Ovary (tissue), 9 donors: ENCODE results near the gene DTHD1. TPM values are rescaled to one million over a fixed set of nuclear protein-coding genes. Genes with fewer than 3 reads are reported as not detected.
A peak's percentile ranks its signal among the peaks of the same experiment; 100 is the strongest.

Experiments
- DNase-seq, 5 donors: peaks; one replicate each; pipeline ENCODE4 v3.0.0-alpha.2; 2019 to 2020
- H3K27ac ChIP-seq, 2 donors: fragments of 200-600 bp; one replicate each; pipeline versions ENCODE4 v1.5.1 to v1.8.0; 2019 to 2022
- H3K27me3 ChIP-seq: fragments of 200-600 bp; one replicate; pipeline ENCODE4 v1.8.0; 2022
- H3K36me3 ChIP-seq: fragments of 200-600 bp; sonication (generic); one replicate; pipeline ENCODE4 v1.5.1; 2019
- H3K4me1 ChIP-seq: one replicate; pipeline ENCODE4 v1.8.1; 2013; ENCODE audit warnings: mild to moderate bottlenecking, moderate library complexity; ENCODE audit not compliant: insufficient read depth
- H3K4me3 ChIP-seq: fragments of 200-600 bp; sonication (generic); one replicate; pipeline ENCODE4 v1.5.1; 2017
- H3K9me3 ChIP-seq, 2 donors: fragments of 200-600 bp in 1 of 2; sonication (generic) in 1 of 2; one replicate each; pipeline versions ENCODE4 v1.5.1 to v1.8.1; 2013 to 2019; ENCODE audit warnings: mild to moderate bottlenecking in 1 of 2, moderate library complexity in 1 of 2
- CTCF ChIP-seq, 3 donors: fragments of 450-650 bp in 2 of 3; fragments of 200-600 bp in 1 of 3; IDR thresholded peaks; one replicate each; pipeline versions ENCODE4 v1.5.1 to v1.8.0; 2016 to 2022; ENCODE audit warnings: antibody characterized with exemption in 3 of 3, mild to moderate bottlenecking in 1 of 3
- EP300 ChIP-seq: sonication (generic); formaldehyde crosslinking; IDR thresholded peaks from one replicate; pipeline ENCODE4 v1.6.1; 2017; ENCODE audit warnings: antibody characterized with exemption
- POLR2A ChIP-seq: fragments of 450-650 bp; IDR thresholded peaks from one replicate; pipeline ENCODE4 v1.6.1; 2017; ENCODE audit warnings: antibody characterized with exemption, mild to moderate bottlenecking, moderate library complexity
- WGBS, 3 donors: extraction: QIAGEN DNeasy Blood & Tissue Kit in 1 of 3; methylation state at CpG; one replicate each; pipeline versions ENCODE4 v1.1.5 to v1.1.7; 2013 to 2017; 5-methylcytosine and 5-hydroxymethylcytosine counted together
- intact Hi-C, 4 donors: fragments of 100-400 bp; cut with DNase I; formaldehyde crosslinking; loops; one replicate each; pipeline versions ENCODE4 v1.11.0 to v1.15.1; 2022 to 2023
- polyA plus RNA-seq, 2 donors: library from polyadenylated mRNA; stranded (reverse); fragments of 200-250 nt in 1 of 2; fragments of 350-450 nt in 1 of 2; fragmentation: Illumina TruSeq in 1 of 2; extraction: RNeasy Lipid Tissue Mini Kit (QIAGEN cat#74804) in 1 of 2; gene quantifications; one replicate each; pipeline ENCODE4 v1.2.3, GENCODE V29; 2013 to 2014
- total RNA-seq, 7 donors: library from RNA; depleted of rRNA in 2 of 7; stranded (reverse); fragments of >200 nt in 2 of 7; fragmentation: NEBNext Ultra II Directional in 3 of 7; extraction: Animal tissue kit (Norgen Biotek cat#: 25700) in 3 of 7; gene quantifications; one replicate each; pipeline versions ENCODE4 v1.1.0 to v1.2.4, GENCODE V29; 2016 to 2023
- donor health status: DM: no; HTN: no; CAD: no; lungs with moderate emphysema.
- donor health status: DM: no; HTN: no; CAD: no.
- donor health status: Bipolar disorder and iron deficiency.
- donor health status: DM: yes; HTN: yes; CAD: no.
- donor health status: DM: no; HTN: no; CAD: no.
- donor health status: DM: yes; HTN: yes; CAD: no.

The DTHD1 gene
- total and polyA plus RNA-seq, 9 donors: 0.04 to 14.8 (median 0.99) TPM; not detected in 2

GRCh38 chr4:36237366-36238313 is 43.8 kb upstream of the DTHD1 start:
- Histone ChIP-seq H3K9me3 (no peaks in the 10 kb centered on the region), H3K36me3 (no peaks in the 10 kb centered on the region), H3K27ac (no peak overlapping the region), H3K4me3 (no peak overlapping the region), H3K27me3 (no peaks in the 10 kb centered on the region), H3K4me1 (no peaks in the 10 kb centered on the region)
- no peak for DNase-seq
- intact Hi-C loops: no loop called here
- TF ChIP-seq EP300: no peak
- TF ChIP-seq POLR2A: no peak
- TF ChIP-seq CTCF (IDR thresholded peaks at IDR 0.05): no peak
- WGBS, 3 donors: 78 to 83% (median 79%) methylated on average over 4 of the region's 4 CpGs

- TF ChIP-seq POLR2A (no peak), CTCF (IDR thresholded peaks at IDR 0.05) (no peak), EP300 (no peak)
- no peak for DNase-seq
- Histone ChIP-seq H3K27me3 (no peaks in the 10 kb centered on the region), H3K4me3 (peak overlapping the region; percentile 10), H3K36me3 (no peaks in the 10 kb centered on the region), H3K27ac (no peak overlapping the region), H3K9me3 (peaks cover 0 to 3% of the 10 kb centered on the region in 2 donors), H3K4me1 (peaks cover 2% of the 10 kb centered on the region)
- 38 to 48% (median 39%) methylated on average over 2 of the region's 2 CpGs for WGBS, 3 donors
- intact Hi-C loops: no loop called here
These were observed 39.6 kb upstream of the DTHD1 start for GRCh38 chr4:36241771-36242170.

GRCh38 chr4:36242629-36243354 is 38.6 kb upstream of the DTHD1 start:
- Histone ChIP-seq H3K4me1 (peaks cover 2% of the 10 kb centered on the region), H3K27ac (no peak overlapping the region), H3K27me3 (no peaks in the 10 kb centered on the region), H3K36me3 (no peaks in the 10 kb centered on the region), H3K9me3 (peaks cover 0 to 3% of the 10 kb centered on the region in 2 donors), H3K4me3 (peak overlapping the region; percentile 41)
- no peak for TF ChIP-seq EP300
- TF ChIP-seq CTCF (IDR thresholded peaks at IDR 0.05): no peak
- TF ChIP-seq POLR2A: no peak
- no peak for DNase-seq
- intact Hi-C loops: no loop called here
- WGBS, 3 donors: 30 to 40% (median 35%) methylated on average over 7 of the region's 7 CpGs

GRCh38 chr4:36243355-36244256 is 37.8 kb upstream of the DTHD1 start:
- Histone ChIP-seq H3K4me3 (peak overlapping the region; percentile 41), H3K27me3 (no peaks in the 10 kb centered on the region), H3K36me3 (no peaks in the 10 kb centered on the region), H3K27ac (peak overlapping the region in 1 of 2 donors; percentile 50), H3K9me3 (peaks cover 0 to 3% of the 10 kb centered on the region in 2 donors), H3K4me1 (peaks cover 2% of the 10 kb centered on the region)
- peak in 2 of 5 donors; percentile 22 to 35 for DNase-seq
- TF ChIP-seq CTCF (IDR thresholded peaks at IDR 0.05): no peak
- TF ChIP-seq EP300: no peak
- no peak for TF ChIP-seq POLR2A
- intact Hi-C loops: no loop called here
- 1 to 2% (median 1%) methylated on average over 37 to 38 of the region's 38 CpGs for WGBS, 3 donors
